Neuronal stem cell (in vitro differentiated cells): ENCODE results near the gene AP1G2.

Source experiments
- DNase-seq: peaks from one replicate; pipeline ENCODE4 v3.0.0-alpha.2; 2013; ENCODE audit warnings: low spot score
- H2AFZ ChIP-seq: one replicate; pipeline ENCODE4 v1.6.1; 2013; ENCODE audit warnings: mild to moderate bottlenecking, low read length, inconsistent platforms
- H2AK5ac ChIP-seq: 2 replicates; pipeline ENCODE4 v1.6.1; 2013; ENCODE audit warnings: low read depth, mild to moderate bottlenecking, inconsistent platforms, low read length, moderate library complexity, mixed read lengths
- H2BK120ac ChIP-seq: 2 replicates; pipeline ENCODE4 v1.6.1; 2013; ENCODE audit warnings: low read depth, mild to moderate bottlenecking, inconsistent platforms, low read length, moderate library complexity, mixed read lengths
- H2BK12ac ChIP-seq: one replicate; pipeline ENCODE4 v1.6.1; 2013; ENCODE audit warnings: low read length, inconsistent platforms
- H2BK15ac ChIP-seq: 2 replicates; pipeline ENCODE4 v1.6.1; 2013; ENCODE audit warnings: mild to moderate bottlenecking, low read length, inconsistent platforms, mixed read lengths
- H2BK5ac ChIP-seq: one replicate; pipeline ENCODE4 v1.6.1; 2013; ENCODE audit warnings: inconsistent platforms, mild to moderate bottlenecking, low read length, moderate library complexity
- H3K14ac ChIP-seq: one replicate; pipeline ENCODE4 v1.6.1; 2013; ENCODE audit warnings: low read length, inconsistent platforms
- H3K18ac ChIP-seq: 2 replicates; pipeline ENCODE4 v1.6.1; 2013; ENCODE audit warnings: low read length, inconsistent platforms
- H3K23ac ChIP-seq: 2 replicates; pipeline ENCODE4 v1.6.1; 2013; ENCODE audit warnings: low read depth, mild to moderate bottlenecking, mixed read lengths, low read length, inconsistent platforms; ENCODE audit not compliant: poor library complexity
- H3K27ac ChIP-seq: replicated peaks from 3 replicates; pipeline ENCODE4 v1.5.1; 2013; ENCODE audit warnings: low read length, inconsistent platforms
- H3K27me3 ChIP-seq, 3 experiments: 2 replicates each; pipeline ENCODE4 v1.6.1; 2013; ENCODE audit warnings: low read length in 3 of 3, mild to moderate bottlenecking in 2 of 3, inconsistent platforms in 1 of 3, low read depth in 1 of 3, mixed read lengths in 1 of 3, moderate library complexity in 1 of 3; ENCODE audit not compliant: control insufficient read depth in 3 of 3, insufficient read depth in 3 of 3
- H3K36me3 ChIP-seq, 2 donors: replicated peaks in 1 of 2; 2 replicates each; pipeline ENCODE4 v1.6.1; 2013; ENCODE audit warnings: low read length in 2 of 2; ENCODE audit not compliant: control insufficient read depth in 2 of 2, insufficient read depth in 2 of 2
- H3K4ac ChIP-seq: 2 replicates; pipeline ENCODE4 v1.6.1; 2013; ENCODE audit warnings: inconsistent platforms, mild to moderate bottlenecking, low read length, moderate library complexity
- H3K4me1 ChIP-seq, 2 donors: 1 replicate in 1 of 2; 2 replicates in 1 of 2; pipeline ENCODE4 v1.6.1; 2013; ENCODE audit warnings: low read length in 2 of 2, low read depth in 1 of 2; ENCODE audit not compliant: control insufficient read depth in 2 of 2, insufficient read depth in 1 of 2
- H3K4me2 ChIP-seq: one replicate; pipeline ENCODE4 v1.6.1; 2013; ENCODE audit warnings: mild to moderate bottlenecking, low read length, inconsistent platforms; ENCODE audit not compliant: insufficient read depth, poor library complexity, severe bottlenecking
- H3K4me3 ChIP-seq, 2 donors: 2 replicates each; pipeline ENCODE4 v1.5.1; 2013; ENCODE audit warnings: low read length in 2 of 2, mild to moderate bottlenecking in 2 of 2, inconsistent platforms in 1 of 2, moderate library complexity in 1 of 2
- H3K79me1 ChIP-seq: one replicate; pipeline ENCODE4 v1.6.1; 2013; ENCODE audit warnings: low read depth, mild to moderate bottlenecking, inconsistent platforms, low read length, moderate library complexity
- H3K9ac ChIP-seq: one replicate; pipeline ENCODE4 v1.6.1; 2013; ENCODE audit warnings: mild to moderate bottlenecking, low read depth, low read length, inconsistent platforms; ENCODE audit not compliant: poor library complexity
- H3K9me3 ChIP-seq, 2 donors: replicated peaks in 1 of 2; 2 replicates each; pipeline versions ENCODE3 to v1.6.1; 2013; ENCODE audit warnings: low read length in 2 of 2, mild to moderate bottlenecking in 2 of 2, inconsistent platforms in 1 of 2, low read depth in 1 of 2, mixed read lengths in 1 of 2, moderate library complexity in 1 of 2; ENCODE audit not compliant: control insufficient read depth in 2 of 2, insufficient read depth in 1 of 2
- H4K8ac ChIP-seq: one replicate; pipeline ENCODE4 v1.6.1; 2013; ENCODE audit warnings: low read depth, mild to moderate bottlenecking, inconsistent platforms, low read length, moderate library complexity
- H4K91ac ChIP-seq: one replicate; pipeline ENCODE4 v1.6.1; 2013; ENCODE audit warnings: low read length, low read depth, mild to moderate bottlenecking, inconsistent platforms; ENCODE audit not compliant: poor library complexity
- WGBS, 2 donors: extraction: QIAGEN DNeasy Blood & Tissue Kit; methylation state at CpG; one replicate each; pipeline ENCODE4 v1.1.7; 2013; ENCODE audit warnings: missing lambda C conversion rate in 2 of 2, mixed read lengths in 1 of 2; ENCODE audit not compliant: insufficient read length in 2 of 2, insufficient replicate concordance in 1 of 2; ENCODE audit errors: extremely low coverage in 2 of 2; 5-methylcytosine and 5-hydroxymethylcytosine counted together

Gene AP1G2

GRCh38 chr14:23551266-23552028, 16.1 kb downstream of the AP1G2 start, which contains the start of gene ZFHX2:
TSS of gene ZFHX2 (minus strand) at chr14:23551765. CDS start at chr14:23535325, 16,440 bp downstream.
- no peaks in the 10 kb centered on the region for H3K36me3 ChIP-seq
- peak; percentile 87 for DNase-seq
- H3K4me1 ChIP-seq = peaks cover 20 to 22% of the 10 kb centered on the region in 2 donors
- H2BK15ac ChIP-seq = peak within 1 kb of the TSS; percentile 50
- H3K14ac ChIP-seq = peak within 1 kb of the TSS; percentile 31
- no peak within 1 kb of the TSS for H2BK5ac ChIP-seq
- no peaks in the 10 kb centered on the region for H3K9me3 ChIP-seq
- peak within 1 kb of the TSS; percentile 91 for H3K9ac ChIP-seq
- peak within 1 kb of the TSS; percentile 66 for H3K23ac ChIP-seq
- peak within 1 kb of the TSS; percentile 82 for H3K4me2 ChIP-seq
- H2AFZ ChIP-seq = peak within 1 kb of the TSS; percentile 84
- no CpG with 5 or more reads among the region's 49 CpGs for WGBS, 2 donors
- no peak within 1 kb of the TSS for H4K8ac ChIP-seq
- no peaks in the 10 kb centered on the region for H3K27me3 ChIP-seq
- peak within 1 kb of the TSS; percentile 30 for H3K4ac ChIP-seq
- peak within 1 kb of the TSS; percentile 80 for H3K27ac ChIP-seq
- H3K4me3 ChIP-seq = peak within 1 kb of the TSS; percentile 72 to 85
- no peak within 1 kb of the TSS for H2BK12ac ChIP-seq
- H3K18ac ChIP-seq = peak within 1 kb of the TSS; percentile 92
- no peak within 1 kb of the TSS for H4K91ac ChIP-seq
- no peak within 1 kb of the TSS for H2BK120ac ChIP-seq
- H2AK5ac ChIP-seq = peak within 1 kb of the TSS; percentile 34
- H3K79me1 ChIP-seq = peaks cover 5% of the 10 kb centered on the region

- H4K8ac ChIP-seq = no peak overlapping the region
- H3K14ac ChIP-seq = peak overlapping the region; percentile 31
- H2BK120ac ChIP-seq = no peak overlapping the region
- peak overlapping the region; percentile 82 for H3K4me2 ChIP-seq
- H3K9ac ChIP-seq = peak overlapping the region; percentile 91
- peak overlapping the region; percentile 92 for H3K18ac ChIP-seq
- peak overlapping the region; percentile 30 for H3K4ac ChIP-seq
- H3K4me1 ChIP-seq = peaks cover 17 to 24% of the 10 kb centered on the region in 2 donors
- H2AFZ ChIP-seq = peak overlapping the region; percentile 84
- H3K23ac ChIP-seq = peak overlapping the region; percentile 66
- peak overlapping the region; percentile 50 for H2BK15ac ChIP-seq
- H3K9me3 ChIP-seq = no peaks in the 10 kb centered on the region
- H3K36me3 ChIP-seq = no peaks in the 10 kb centered on the region
- H3K79me1 ChIP-seq = peaks cover 5% of the 10 kb centered on the region
- H3K27me3 ChIP-seq = no peaks in the 10 kb centered on the region
- H2BK12ac ChIP-seq = no peak overlapping the region
- no peak overlapping the region for H2BK5ac ChIP-seq
- WGBS, 2 donors = no CpG with 5 or more reads among the region's 37 CpGs
- H3K4me3 ChIP-seq = peak overlapping the region; percentile 72 to 85
- no peak for DNase-seq
- peak overlapping the region; percentile 34 for H2AK5ac ChIP-seq
- peak overlapping the region; percentile 80 for H3K27ac ChIP-seq
- H4K91ac ChIP-seq = no peak overlapping the region
Measured at GRCh38 chr14:23550812-23551265, 16.8 kb downstream of the AP1G2 start.

GRCh38 chr14:23550131-23550811, 17.3 kb downstream of the AP1G2 start:
- no peak overlapping the region for H2BK15ac ChIP-seq
- peak overlapping the region; percentile 82 for H3K4me2 ChIP-seq
- H3K4ac ChIP-seq = peak overlapping the region; percentile 30
- H2BK120ac ChIP-seq = no peak overlapping the region
- H3K9ac ChIP-seq = peak overlapping the region; percentile 91
- H3K27ac ChIP-seq = no peak overlapping the region
- H2AK5ac ChIP-seq = peak overlapping the region; percentile 34
- H3K79me1 ChIP-seq = peaks cover 5% of the 10 kb centered on the region
- no peaks in the 10 kb centered on the region for H3K9me3 ChIP-seq
- peak overlapping the region; percentile 31 for H3K14ac ChIP-seq
- no peak for DNase-seq
- H2BK12ac ChIP-seq = no peak overlapping the region
- H3K23ac ChIP-seq = peak overlapping the region; percentile 66
- H2BK5ac ChIP-seq = no peak overlapping the region
- H3K4me3 ChIP-seq = peak overlapping the region; percentile 72 to 85
- no CpG with 5 or more reads among the region's 12 CpGs for WGBS, 2 donors
- no peak overlapping the region for H4K8ac ChIP-seq
- peak overlapping the region; percentile 84 for H2AFZ ChIP-seq
- H3K18ac ChIP-seq = peak overlapping the region; percentile 92
- H4K91ac ChIP-seq = no peak overlapping the region
- no peaks in the 10 kb centered on the region for H3K36me3 ChIP-seq
- no peaks in the 10 kb centered on the region for H3K27me3 ChIP-seq
- H3K4me1 ChIP-seq = peaks cover 18 to 28% of the 10 kb centered on the region in 2 donors
